VCaP (cell line): Measurements from ENCODE around the gene SGO1.

Experiments
- H3K27ac ChIP-seq: fragments of 450-650 bp; 2 replicates; pipeline ENCODE4 v1.5.1; 2017
- TF ChIP-seq, protein P1 (sequence below): fragments of 450-650 bp; conservative IDR thresholded peaks from 2 replicates; pipeline ENCODE4 v1.5.1; 2017; ENCODE audit warnings: mild to moderate bottlenecking, moderate library complexity

SGO1 gene

DNA sequence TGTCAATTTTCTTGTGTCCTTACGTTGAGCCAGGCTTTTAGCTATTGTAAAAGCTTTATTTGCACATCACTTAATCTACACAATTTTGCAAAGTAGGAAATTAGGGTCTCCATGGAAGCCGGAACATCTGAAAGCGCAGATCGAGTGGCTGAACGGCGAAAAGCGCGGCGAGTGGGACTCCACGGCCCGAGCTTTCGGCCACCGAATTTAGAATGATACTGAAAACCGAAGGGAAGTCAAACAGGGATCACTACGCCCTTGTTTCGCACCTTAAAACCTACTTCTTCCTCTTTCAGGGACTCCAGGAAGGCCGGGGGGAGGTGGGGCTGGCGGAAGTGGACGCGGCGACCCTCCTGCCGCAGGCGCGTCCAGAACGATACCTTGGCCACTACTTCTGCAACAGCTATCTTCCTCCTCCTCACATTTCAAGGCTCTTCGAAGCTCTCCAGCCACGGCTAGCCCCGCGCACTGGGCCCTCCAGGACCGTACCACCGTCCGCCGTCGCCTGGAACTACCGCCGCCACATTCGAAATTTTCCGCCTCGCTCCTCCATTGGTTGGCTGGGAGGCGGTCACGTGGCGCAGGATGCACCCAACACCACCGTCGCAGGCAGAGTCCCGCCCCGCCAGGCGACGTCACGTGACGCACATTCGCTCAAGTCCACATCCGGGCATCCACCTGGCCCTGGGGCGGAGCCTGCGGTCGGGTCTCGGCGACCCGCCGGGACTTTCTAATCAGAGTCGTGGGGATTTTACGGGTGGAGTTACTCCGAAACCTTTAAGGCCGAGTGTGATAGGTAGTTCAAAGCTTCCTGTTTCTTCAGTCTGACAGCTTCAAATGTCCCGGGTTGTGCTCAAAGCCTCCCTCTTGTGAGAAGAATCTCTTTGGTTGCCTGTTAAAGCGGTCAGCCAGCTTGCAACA lies at the start of gene SGO1:
Gene SGO1 (minus strand): TSS at position 528 of the 921 bp plus-strand sequence. CDS start 2,179 bp downstream, outside the sequence.
- TF ChIP-seq, protein P1, sequence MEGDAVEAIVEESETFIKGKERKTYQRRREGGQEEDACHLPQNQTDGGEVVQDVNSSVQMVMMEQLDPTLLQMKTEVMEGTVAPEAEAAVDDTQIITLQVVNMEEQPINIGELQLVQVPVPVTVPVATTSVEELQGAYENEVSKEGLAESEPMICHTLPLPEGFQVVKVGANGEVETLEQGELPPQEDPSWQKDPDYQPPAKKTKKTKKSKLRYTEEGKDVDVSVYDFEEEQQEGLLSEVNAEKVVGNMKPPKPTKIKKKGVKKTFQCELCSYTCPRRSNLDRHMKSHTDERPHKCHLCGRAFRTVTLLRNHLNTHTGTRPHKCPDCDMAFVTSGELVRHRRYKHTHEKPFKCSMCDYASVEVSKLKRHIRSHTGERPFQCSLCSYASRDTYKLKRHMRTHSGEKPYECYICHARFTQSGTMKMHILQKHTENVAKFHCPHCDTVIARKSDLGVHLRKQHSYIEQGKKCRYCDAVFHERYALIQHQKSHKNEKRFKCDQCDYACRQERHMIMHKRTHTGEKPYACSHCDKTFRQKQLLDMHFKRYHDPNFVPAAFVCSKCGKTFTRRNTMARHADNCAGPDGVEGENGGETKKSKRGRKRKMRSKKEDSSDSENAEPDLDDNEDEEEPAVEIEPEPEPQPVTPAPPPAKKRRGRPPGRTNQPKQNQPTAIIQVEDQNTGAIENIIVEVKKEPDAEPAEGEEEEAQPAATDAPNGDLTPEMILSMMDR: no peak; the same call in 1 of the 2 replicates
- peak within 1 kb of the TSS; percentile 86 for H3K27ac ChIP-seq

DNA sequence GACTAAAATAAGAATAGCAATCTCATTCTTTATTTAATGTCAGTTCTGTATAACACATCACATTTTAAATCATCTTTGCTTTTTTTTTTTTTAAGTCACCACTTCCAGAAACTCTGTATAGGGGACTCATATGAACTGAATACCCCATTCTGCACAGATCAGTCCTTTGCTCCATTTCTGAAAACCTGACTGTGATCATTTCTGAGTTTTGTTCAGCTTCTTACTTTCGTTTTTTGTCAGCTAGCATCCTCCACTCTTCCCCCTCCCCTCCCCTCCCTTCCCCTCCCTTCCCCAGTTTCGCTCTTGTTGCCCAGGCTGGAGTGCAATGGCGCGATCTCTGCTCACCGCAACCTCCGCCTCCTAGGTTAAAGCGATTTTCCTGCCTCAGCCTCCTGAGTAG lies 49.8 kb upstream of the SGO1 start:
- H3K27ac ChIP-seq: no peak overlapping the region
- TF ChIP-seq, protein P1: no peak

DNA sequence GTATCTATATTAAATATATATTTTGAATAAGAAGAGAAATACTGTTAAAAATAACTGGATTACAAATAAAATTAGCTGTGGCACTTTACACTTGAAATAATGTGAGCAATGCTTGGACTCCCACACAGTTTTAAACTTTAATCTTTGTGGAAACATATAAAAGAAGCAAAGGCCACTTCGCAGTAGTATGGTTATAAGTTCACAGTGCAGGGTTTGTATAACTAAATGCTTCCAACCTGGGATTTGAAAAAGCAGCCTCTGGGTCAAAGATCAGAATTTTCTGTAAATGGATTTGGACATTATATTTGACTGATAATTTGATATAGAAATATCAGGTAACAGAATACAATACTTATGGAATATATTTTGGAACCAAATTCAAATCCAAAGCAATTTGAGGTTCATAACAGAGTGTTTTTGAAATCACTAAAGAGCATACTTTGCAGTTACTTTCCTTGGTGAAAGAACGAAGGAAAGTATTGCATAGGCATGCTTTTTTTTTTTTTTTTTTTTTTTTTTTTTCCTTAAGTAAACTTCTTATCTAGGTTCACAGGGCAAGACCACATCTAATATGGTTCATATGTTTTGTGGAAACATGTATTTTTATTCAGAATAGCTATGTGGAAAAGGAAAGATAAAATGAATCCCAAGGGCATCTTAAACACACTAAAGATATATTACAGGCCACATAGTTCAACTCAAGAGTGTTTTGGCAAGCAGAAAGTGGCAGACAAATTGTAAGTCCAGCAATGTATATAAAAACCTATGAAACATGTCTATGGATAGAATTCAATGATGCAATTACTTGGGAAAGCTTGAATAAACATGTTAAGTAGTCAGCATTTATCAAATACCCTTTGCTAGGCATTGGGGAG lies 47.1 kb upstream of the SGO1 start:
- TF ChIP-seq, protein P1: no peak
- H3K27ac ChIP-seq: no peak overlapping the region

DNA sequence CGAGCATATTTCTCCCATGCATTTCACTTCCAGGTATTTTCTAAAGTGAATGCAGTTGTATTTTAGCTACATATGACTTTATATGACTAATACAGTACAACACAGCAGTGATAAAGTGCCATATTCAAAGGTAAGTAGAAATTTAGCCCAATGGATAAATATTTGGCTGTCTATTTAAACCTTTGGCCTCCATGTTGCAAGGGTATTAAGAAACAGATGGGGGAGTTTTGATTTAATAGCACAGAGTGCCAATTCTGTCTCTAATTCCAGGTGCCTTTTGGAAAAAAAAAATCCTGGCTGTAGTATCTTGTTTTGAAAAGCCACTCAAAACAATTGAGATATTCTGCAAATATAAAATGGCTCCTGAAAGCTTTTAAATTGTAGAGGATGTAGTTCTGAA lies 44.9 kb upstream of the SGO1 start:
- TF ChIP-seq, protein P1: no peak
- H3K27ac ChIP-seq: no peak overlapping the region

DNA sequence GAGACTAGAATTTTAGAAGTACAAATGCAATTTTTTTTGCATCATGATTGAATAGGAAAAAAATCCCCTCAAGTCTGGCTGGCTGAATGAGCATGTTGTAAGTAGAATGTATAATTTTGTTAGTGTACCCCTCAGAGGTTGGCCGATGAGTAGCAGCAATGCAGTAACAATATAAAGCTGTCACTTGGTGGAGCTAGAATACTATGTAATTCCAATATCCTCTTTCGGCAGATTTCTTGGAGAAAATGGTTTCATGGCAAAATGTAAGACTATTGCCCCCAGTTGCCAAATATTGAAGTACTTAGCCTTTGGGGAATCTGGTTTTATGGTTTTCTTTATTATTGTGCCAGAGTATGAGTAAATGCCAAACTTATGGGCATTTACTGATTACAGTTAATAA lies 39.8 kb upstream of the SGO1 start:
- H3K27ac ChIP-seq: no peak overlapping the region
- TF ChIP-seq, protein P1: peak; percentile 78

DNA sequence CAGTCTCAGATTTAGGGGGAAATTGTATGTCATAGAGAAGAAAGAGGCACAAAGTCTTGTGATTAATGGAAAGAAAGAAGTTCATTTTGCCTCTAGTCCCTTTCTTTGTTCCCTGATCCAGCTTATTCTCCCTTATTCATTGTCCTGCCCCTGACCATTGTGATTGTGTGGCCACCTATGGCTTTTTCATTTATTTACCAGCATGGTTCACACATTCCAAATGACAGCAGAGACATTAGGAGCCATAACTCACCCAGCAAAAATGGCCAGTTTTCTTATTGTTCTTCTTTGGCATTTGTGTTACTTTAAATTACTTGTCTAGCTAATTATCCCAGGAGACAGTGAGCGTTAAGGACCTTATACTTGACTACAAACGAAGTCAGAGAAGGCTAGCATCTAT lies 36.3 kb upstream of the SGO1 start:
- H3K27ac ChIP-seq: no peak overlapping the region
- TF ChIP-seq, protein P1: no peak

DNA sequence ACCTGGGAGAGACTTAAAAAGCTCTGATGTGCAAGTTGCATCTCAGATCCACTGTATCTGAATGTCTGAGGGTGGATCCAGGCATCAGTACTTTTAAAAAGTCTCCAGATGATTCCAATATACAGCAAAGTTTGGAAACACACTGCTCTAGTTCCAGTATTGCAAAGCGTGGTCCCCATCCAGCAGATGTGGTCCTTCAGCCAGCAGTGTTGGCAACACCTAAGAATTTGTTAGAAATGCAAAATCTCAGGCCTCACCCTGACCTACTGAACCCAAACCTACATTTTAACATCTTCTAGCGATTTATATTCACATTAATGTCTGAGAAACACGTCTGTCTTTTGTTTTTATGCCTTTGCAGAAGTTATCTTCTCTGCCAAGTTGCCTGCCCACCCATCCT lies 32.2 kb upstream of the SGO1 start:
- no peak overlapping the region for H3K27ac ChIP-seq
- TF ChIP-seq, protein P1: no peak
